Esophagus squamous epithelium (tissue), 4 donors: ENCODE results near the gene ITGB2.

Experiments used
- CTCF ChIP-seq, 6 experiments: fragments of 450-650 bp in 4 of 6; fragments of 200-600 bp in 2 of 6; sonication (generic) in 2 of 6; IDR thresholded peaks; one replicate each; pipeline ENCODE4 v1.5.1; 2016 to 2019; ENCODE audit warnings: antibody characterized with exemption in 6 of 6, mild to moderate bottlenecking in 4 of 6, moderate library complexity in 4 of 6
- POLR2A ChIP-seq, 4 donors: fragments of 450-650 bp; IDR thresholded peaks; one replicate each; pipeline ENCODE4 v1.6.1; 2017; ENCODE audit warnings: antibody characterized with exemption in 4 of 4, mild to moderate bottlenecking in 4 of 4, moderate library complexity in 3 of 4

DNA sequence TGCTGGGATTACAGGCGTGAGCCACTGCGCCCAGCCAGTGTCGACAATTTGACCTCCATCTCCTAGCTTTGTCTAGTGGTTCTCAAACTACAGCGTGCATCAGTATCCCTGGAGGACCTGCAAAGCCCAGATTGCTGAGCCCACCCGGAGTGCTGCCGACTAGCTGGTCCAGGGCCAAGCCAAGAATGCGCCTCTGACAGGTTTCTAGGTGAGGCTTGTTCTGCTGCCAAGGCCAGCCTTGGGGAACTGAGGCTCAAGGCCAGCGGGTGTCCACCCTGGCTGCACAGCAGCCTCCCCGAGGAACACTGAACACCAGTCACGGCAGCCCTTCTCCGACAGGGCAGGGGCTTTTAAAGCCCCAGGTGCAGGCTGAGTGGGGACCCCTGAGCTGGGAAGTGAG lies 37.4 kb downstream of the ITGB2 start:
- no peak for TF ChIP-seq CTCF (IDR thresholded peaks at IDR 0.05)
- no peak for TF ChIP-seq POLR2A (IDR thresholded peaks at IDR 0.05)
